Hepatocyte (in vitro differentiated cells): ENCODE data around the gene CLTA.

ENCODE experiments used
- EZH2 ChIP-seq: fragments of 200-600 bp; sonication (generic); IDR thresholded peaks from 2 replicates; pipeline ENCODE4 v1.6.1; 2016; ENCODE audit warnings: antibody characterized with exemption, mild to moderate bottlenecking, borderline replicate concordance
- EZH2phosphoT487 ChIP-seq: fragments of 200-600 bp; sonication (generic); IDR thresholded peaks from one replicate; pipeline ENCODE4 v1.6.1; 2018; ENCODE audit warnings: antibody characterized with exemption, mild to moderate bottlenecking, low read depth, moderate library complexity; ENCODE audit not compliant: unreplicated experiment, severe bottlenecking
- TF ChIP-seq, protein P1 (sequence below): fragments of 200-600 bp; sonication (generic); IDR thresholded peaks from 2 replicates; pipeline ENCODE4 v1.5.1; 2016; ENCODE audit warnings: antibody characterized with exemption, mild to moderate bottlenecking; ENCODE audit not compliant: poor library complexity

DNA sequence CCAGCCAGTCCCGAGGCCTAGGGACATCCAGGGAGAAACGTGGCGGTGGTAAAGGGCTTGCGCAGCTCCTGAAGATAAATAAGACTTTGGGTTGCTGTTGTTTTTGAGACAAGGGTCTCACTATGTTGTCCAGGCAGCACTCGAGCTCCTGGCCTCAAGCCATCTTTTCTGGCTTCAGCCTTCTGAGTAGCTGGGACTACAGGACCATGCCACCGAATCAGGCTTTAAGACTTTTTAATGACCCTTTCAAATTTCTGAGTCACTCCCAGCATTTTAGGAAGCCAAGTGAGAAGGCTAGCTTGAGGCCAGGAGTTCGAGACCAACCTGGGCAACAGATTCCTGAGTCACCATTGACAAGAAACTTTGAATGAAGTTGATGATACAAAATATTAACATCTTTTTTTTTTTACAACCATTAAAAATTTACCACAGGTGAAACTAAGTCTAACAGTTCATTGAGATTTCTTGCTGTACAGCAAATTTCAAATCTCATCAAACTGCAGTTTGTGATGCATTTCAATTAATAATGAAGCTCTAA is 68.3 kb downstream of the CLTA start:
- TF ChIP-seq, protein P1, sequence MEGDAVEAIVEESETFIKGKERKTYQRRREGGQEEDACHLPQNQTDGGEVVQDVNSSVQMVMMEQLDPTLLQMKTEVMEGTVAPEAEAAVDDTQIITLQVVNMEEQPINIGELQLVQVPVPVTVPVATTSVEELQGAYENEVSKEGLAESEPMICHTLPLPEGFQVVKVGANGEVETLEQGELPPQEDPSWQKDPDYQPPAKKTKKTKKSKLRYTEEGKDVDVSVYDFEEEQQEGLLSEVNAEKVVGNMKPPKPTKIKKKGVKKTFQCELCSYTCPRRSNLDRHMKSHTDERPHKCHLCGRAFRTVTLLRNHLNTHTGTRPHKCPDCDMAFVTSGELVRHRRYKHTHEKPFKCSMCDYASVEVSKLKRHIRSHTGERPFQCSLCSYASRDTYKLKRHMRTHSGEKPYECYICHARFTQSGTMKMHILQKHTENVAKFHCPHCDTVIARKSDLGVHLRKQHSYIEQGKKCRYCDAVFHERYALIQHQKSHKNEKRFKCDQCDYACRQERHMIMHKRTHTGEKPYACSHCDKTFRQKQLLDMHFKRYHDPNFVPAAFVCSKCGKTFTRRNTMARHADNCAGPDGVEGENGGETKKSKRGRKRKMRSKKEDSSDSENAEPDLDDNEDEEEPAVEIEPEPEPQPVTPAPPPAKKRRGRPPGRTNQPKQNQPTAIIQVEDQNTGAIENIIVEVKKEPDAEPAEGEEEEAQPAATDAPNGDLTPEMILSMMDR, result no peak
- TF ChIP-seq EZH2 (no peak), EZH2phosphoT487 (no peak)
